ENCODE results near the gene RAD51D. TPM values are rescaled to one million over a fixed set of nuclear protein-coding genes. Genes with fewer than 3 reads are reported as not detected.

Gene RAD51D
- total and polyA plus RNA-seq, 10 of the 15 experiments (the other 5 are each of a cell fraction or from before 2014, with no cell fraction given) = 2.6 to 29.3 (median 13.5) TPM

DNA sequence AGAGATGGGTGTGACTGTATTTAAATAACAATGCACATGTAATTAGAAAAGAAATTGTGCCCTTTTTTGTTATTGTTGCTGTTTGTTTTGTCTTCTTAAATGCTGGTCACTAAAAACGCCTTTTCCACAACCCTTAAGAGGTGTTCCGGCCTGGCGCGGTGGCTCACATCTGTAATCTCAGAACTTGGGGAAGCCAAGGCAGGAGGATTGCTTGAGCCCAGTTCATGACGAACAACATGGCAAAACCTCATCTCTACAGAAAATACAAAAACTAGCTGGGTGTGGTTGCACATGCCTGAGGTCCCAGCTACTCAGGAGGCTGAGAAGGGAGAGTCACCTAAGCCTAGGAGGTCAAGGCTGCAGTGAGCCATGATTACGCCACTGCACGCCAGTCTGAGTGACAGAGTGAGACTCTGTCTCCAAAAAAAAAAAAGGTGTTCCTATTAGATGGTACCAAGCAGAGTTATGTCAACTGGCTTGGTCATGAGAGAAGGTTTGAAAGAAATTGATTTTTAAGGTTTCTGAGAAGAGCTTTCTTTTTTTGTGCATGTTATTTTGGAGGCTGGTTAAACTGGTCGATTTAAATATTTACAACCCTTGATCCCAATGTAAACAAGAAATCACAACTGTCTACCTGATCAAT lies 32.6 kb downstream of the RAD51D start (continued):
- TF ChIP-seq NR2C1 (IDR thresholded peaks at IDR 0.05) (no peak), SIN3A (IDR thresholded peaks at IDR 0.05; ENCODE audit: low read depth, low read length) (no peak), MLLT1 (IDR thresholded peaks at IDR 0.05) (peak; percentile 70), IKZF1 (conservative IDR thresholded peaks at IDR 0.05) (no peak), PAX8 (IDR thresholded peaks at IDR 0.05) (no peak)
- TF ChIP-seq, protein P1, sequence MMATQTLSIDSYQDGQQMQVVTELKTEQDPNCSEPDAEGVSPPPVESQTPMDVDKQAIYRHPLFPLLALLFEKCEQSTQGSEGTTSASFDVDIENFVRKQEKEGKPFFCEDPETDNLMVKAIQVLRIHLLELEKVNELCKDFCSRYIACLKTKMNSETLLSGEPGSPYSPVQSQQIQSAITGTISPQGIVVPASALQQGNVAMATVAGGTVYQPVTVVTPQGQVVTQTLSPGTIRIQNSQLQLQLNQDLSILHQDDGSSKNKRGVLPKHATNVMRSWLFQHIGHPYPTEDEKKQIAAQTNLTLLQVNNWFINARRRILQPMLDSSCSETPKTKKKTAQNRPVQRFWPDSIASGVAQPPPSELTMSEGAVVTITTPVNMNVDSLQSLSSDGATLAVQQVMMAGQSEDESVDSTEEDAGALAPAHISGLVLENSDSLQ (IDR thresholded peaks at IDR 0.05) = peak; percentile 93

GRCh38 chr17:35086164-35086563 lies 33.5 kb downstream of the RAD51D start:
- Histone ChIP-seq H3K4me1 (ENCODE audit: control insufficient read depth, insufficient read depth, low read length) (peaks cover 32% of the 10 kb centered on the region), H3K9me3 (replicated peaks; ENCODE audit: control insufficient read depth, insufficient read depth, low read length) (no peaks in the 10 kb centered on the region), H3K27me3 (replicated peaks in 1 of 2; ENCODE audit: control insufficient read depth in 2 of 2, insufficient read depth in 2 of 2, low read length in 1 of 2) (no peaks in the 10 kb centered on the region), H4K20me1 (ENCODE audit: control insufficient read depth, insufficient read depth) (no peaks in the 10 kb centered on the region), H3K36me3 (ENCODE audit: control insufficient read depth in 2 of 2, insufficient read depth in 2 of 2, low read length in 1 of 2) (no peaks in the 10 kb centered on the region; a peak in 1 of 4 replicates), H3K79me2 (ENCODE audit: control insufficient read depth, insufficient read depth, low read length) (peaks cover 74% of the 10 kb centered on the region), H3K4me2 (ENCODE audit: control insufficient read depth, insufficient read depth) (peak overlapping the region; percentile 73), H3K4me3 (peak overlapping the region; percentile 80; the same call in 1 of the 2 replicates), H3K9ac (ENCODE audit: control insufficient read depth, insufficient read depth, low read length) (no peak overlapping the region; the same call in none of the 2 replicates), H3K27ac (ENCODE audit: control insufficient read depth, insufficient read depth) (peak overlapping the region; percentile 96; the same call in 1 of the 2 replicates), H2AFZ (ENCODE audit: control insufficient read depth, low read depth, low read length) (no peak overlapping the region)
- CTCF ChIA-PET = interaction anchor here (1.1 to 3.0 kb wide), 7 partner anchors 12 to 87 kb away, joined by 3 to 23 read pairs (median 5); partner anchors contain the start of gene RFFL
- BruUV-seq (replicated peaks) = no TSS peak
- TF ChIP-seq POU2F2 (IDR thresholded peaks at IDR 0.05; ENCODE audit: borderline replicate concordance, low read depth, low read length) = no peak
- TF ChIP-seq MLLT1 (IDR thresholded peaks at IDR 0.05) = peak; percentile 94
- TF ChIP-seq RAD51 (IDR thresholded peaks at IDR 0.05) = no peak
- ATAC-seq (no peak), DNase-seq (ENCODE audit: low read depth, low spot score) (no peak), FAIRE-seq (no peak)
- SMC1A ChIA-PET (ENCODE audit: uncharacterized antibody, unreplicated experiment) = interaction anchor here (0.6 to 14.7 kb wide), 10 partner anchors 9 to 105 kb away, joined by 3 to 534 read pairs (median 4); partner anchors contain the start of genes RAD51D and RFFL
- RAD21 ChIA-PET (ENCODE audit: unreplicated experiment) = interaction anchor here (0.5 to 17.8 kb wide), 7 partner anchors 18 to 341 kb away, joined by 3 to 452 read pairs (median 6); partner anchors contain the start of gene RFFL
- POLR2A ChIA-PET = interaction anchor here (1.4 to 5.0 kb wide), 5 partner anchors 10 to 125 kb away, joined by 5 to 115 read pairs (median 13); partner anchors contain the start of genes CCT6B, RFFL and ZNF830
- intact Hi-C loops (cut with micrococcal nuclease; ENCODE audit: unreplicated experiment) (loop anchor here (5.0 kb wide), 1 partner anchor 104 kb away; the partner anchor contains the start of gene LIG3), in situ Hi-C loops (cut with MboI) (no loop called here)
- WGBS (ENCODE audit: insufficient coverage, insufficient replicate concordance, low lambda C conversion rate, missing lambda C conversion rate) = over 99% methylated on average over 8 of the region's 8 CpGs
